HG03064 (cell line): ENCODE measurements around the gene P3H1.
"Not testable (repeated sequence)": the region's sequence is repeated elsewhere in the genome, so short reads cannot be mapped to it uniquely, and the experiment has no call there.

ENCODE experiments used
- ATAC-seq: cut with Tn5 transposase; IDR thresholded peaks from one replicate; pipeline ENCODE4 v1.9.1; 2021; ENCODE audit warnings: low read depth; ENCODE audit not compliant: unreplicated experiment

Gene P3H1

GRCh38 chr1:42733415-42734200 is 33.2 kb downstream of the P3H1 start:
- no peak for ATAC-seq

- no peak for ATAC-seq
Measured at GRCh38 chr1:42732126-42732680, 34.6 kb downstream of the P3H1 start.

- ATAC-seq: no peak
Measured at GRCh38 chr1:42731585-42731984, 35.2 kb downstream of the P3H1 start.

- no peak for ATAC-seq
Measured at GRCh38 chr1:42730988-42731387, 35.8 kb downstream of the P3H1 start.

- no peak for ATAC-seq
Measured at GRCh38 chr1:42730002-42730401, 36.8 kb downstream of the P3H1 start.

GRCh38 chr1:42725820-42726219 is 41.0 kb downstream of the P3H1 start:
- ATAC-seq: not testable (repeated sequence)

GRCh38 chr1:42723511-42723910 is 43.3 kb downstream of the P3H1 start:
- ATAC-seq: no peak

GRCh38 chr1:42722403-42722802 is 44.4 kb downstream of the P3H1 start:
- not testable (repeated sequence) for ATAC-seq

- no peak for ATAC-seq
Measured at GRCh38 chr1:42721926-42722325, 44.9 kb downstream of the P3H1 start.

GRCh38 chr1:42720868-42721267 is 46.0 kb downstream of the P3H1 start:
- no peak for ATAC-seq

- ATAC-seq: not testable (repeated sequence)
Measured at GRCh38 chr1:42714441-42714840, 52.4 kb downstream of the P3H1 start.

- no peak for ATAC-seq
Measured at GRCh38 chr1:42713293-42713692, 53.5 kb downstream of the P3H1 start.

GRCh38 chr1:42712808-42713207 is 54.0 kb downstream of the P3H1 start:
- ATAC-seq: not testable (repeated sequence)

GRCh38 chr1:42703888-42704464 is 62.9 kb downstream of the P3H1 start:
- no peak for ATAC-seq

GRCh38 chr1:42700006-42700405 is 66.8 kb downstream of the P3H1 start:
- ATAC-seq: no peak

- no peak for ATAC-seq
Measured at GRCh38 chr1:42698081-42698813, 68.6 kb downstream of the P3H1 start.
